CD14-positive monocyte (primary cell): ENCODE data around the gene CORT. TPM values are rescaled to one million over a fixed set of nuclear protein-coding genes. Genes with fewer than 3 reads are reported as not detected.
A peak's percentile ranks its signal among the peaks of the same experiment; 100 is the strongest.

Experiments used
- DNase-seq, 3 donors: peaks; one replicate each; pipeline ENCODE4 v3.0.0-alpha.2; 2011 to 2022
- H2AFZ ChIP-seq: 2 replicates; pipeline ENCODE4 v1.6.0; 2012; ENCODE audit warnings: mild to moderate bottlenecking, low read depth, low read length, inconsistent platforms; ENCODE audit not compliant: insufficient read depth, poor library complexity, severe bottlenecking
- H3K27ac ChIP-seq, 2 donors: 1 replicate in 1 of 2; 2 replicates in 1 of 2; pipeline ENCODE4 v1.5.1; 2012 to 2013; ENCODE audit warnings: low read length in 2 of 2, control low read depth in 1 of 2, inconsistent platforms in 1 of 2, low read depth in 1 of 2, mild to moderate bottlenecking in 1 of 2
- H3K27me3 ChIP-seq, 2 donors: one replicate each; pipeline versions ENCODE4 v1.6.0 to v1.6.1; 2011 to 2013; ENCODE audit warnings: low read length in 2 of 2; ENCODE audit not compliant: control insufficient read depth in 2 of 2, insufficient read depth in 2 of 2
- H3K36me3 ChIP-seq, 2 donors: replicated peaks in 1 of 2; 1 replicate in 1 of 2; 2 replicates in 1 of 2; pipeline versions ENCODE4 v1.5.1 to v1.6.1; 2012 to 2013; ENCODE audit warnings: low read length in 2 of 2, control low read depth in 1 of 2, inconsistent platforms in 1 of 2, mild to moderate bottlenecking in 1 of 2; ENCODE audit not compliant: insufficient read depth in 2 of 2, control insufficient read depth in 1 of 2
- H3K4me1 ChIP-seq, 2 donors: 1 replicate in 1 of 2; 2 replicates in 1 of 2; pipeline versions ENCODE4 v1.5.1 to v1.6.1; 2012 to 2013; ENCODE audit warnings: low read length in 2 of 2, control low read depth in 1 of 2, inconsistent platforms in 1 of 2, mild to moderate bottlenecking in 1 of 2, moderate library complexity in 1 of 2; ENCODE audit not compliant: insufficient read depth in 2 of 2, control insufficient read depth in 1 of 2
- H3K4me2 ChIP-seq: replicated peaks from 2 replicates; pipeline ENCODE3; 2012; ENCODE audit warnings: low read length, moderate library complexity, mild to moderate bottlenecking; ENCODE audit not compliant: poor library complexity, severe bottlenecking; ENCODE audit errors: extremely low read depth
- H3K4me3 ChIP-seq, 3 experiments: fragments of 200-600 bp in 1 of 3; sonication (generic) in 1 of 3; replicated peaks in 1 of 3; 1 replicate in 2 of 3; 2 replicates in 1 of 3; pipeline ENCODE4 v1.5.1; 2011 to 2013; ENCODE audit warnings: low read length in 3 of 3, mild to moderate bottlenecking in 3 of 3, control low read depth in 2 of 3, low read depth in 2 of 3, inconsistent platforms in 1 of 3, moderate library complexity in 1 of 3
- H3K79me2 ChIP-seq: 2 replicates; pipeline ENCODE4 v1.6.0; 2012; ENCODE audit warnings: mild to moderate bottlenecking, control low read depth, inconsistent platforms, low read length, moderate library complexity; ENCODE audit not compliant: insufficient read depth
- H3K9ac ChIP-seq: 2 replicates; pipeline ENCODE4 v1.6.0; 2017; ENCODE audit warnings: low read length, mild to moderate bottlenecking; ENCODE audit not compliant: insufficient read depth, poor library complexity, severe bottlenecking
- H3K9me3 ChIP-seq, 2 donors: replicated peaks in 1 of 2; 1 replicate in 1 of 2; 2 replicates in 1 of 2; pipeline versions ENCODE4 v1.5.1 to v1.6.1; 2012 to 2013; ENCODE audit warnings: low read length in 2 of 2, control low read depth in 1 of 2; ENCODE audit not compliant: control insufficient read depth in 1 of 2, insufficient read depth in 1 of 2
- H4K20me1 ChIP-seq: 2 replicates; pipeline ENCODE4 v1.6.0; 2012; ENCODE audit warnings: mild to moderate bottlenecking, low read length, control low read depth, moderate library complexity; ENCODE audit not compliant: insufficient read depth
- H3K27ac Mint-ChIP-seq, 7 donors: one replicate each; pipeline ENCODE4 v1.8.0; 2020; ENCODE audit warnings: mild to moderate bottlenecking in 7 of 7, mixed read lengths in 7 of 7, moderate library complexity in 6 of 7, inconsistent platforms in 2 of 7
- H3K27me3 Mint-ChIP-seq, 3 donors: one replicate each; pipeline ENCODE4 v1.8.0; 2021 to 2022; ENCODE audit warnings: low read depth in 3 of 3, mild to moderate bottlenecking in 3 of 3, mixed read lengths in 3 of 3, moderate library complexity in 3 of 3, inconsistent platforms in 1 of 3
- H3K36me3 Mint-ChIP-seq, 2 donors: one replicate each; pipeline ENCODE4 v1.8.0; 2020; ENCODE audit warnings: mixed read lengths in 2 of 2, inconsistent platforms in 1 of 2, mild to moderate bottlenecking in 1 of 2
- H3K4me1 Mint-ChIP-seq: one replicate; pipeline ENCODE4 v1.8.0; 2020; ENCODE audit warnings: mild to moderate bottlenecking, mixed read lengths
- H3K4me3 Mint-ChIP-seq, 2 donors: one replicate each; pipeline ENCODE4 v1.8.0; 2020; ENCODE audit warnings: mild to moderate bottlenecking in 2 of 2, mixed read lengths in 2 of 2, moderate library complexity in 1 of 2
- H3K9me3 Mint-ChIP-seq, 7 donors: one replicate each; pipeline ENCODE4 v1.8.0; 2020 to 2022; ENCODE audit warnings: mixed read lengths in 7 of 7, mild to moderate bottlenecking in 6 of 7, moderate library complexity in 6 of 7, inconsistent platforms in 2 of 7
- CTCF ChIP-seq: fragments of 200-600 bp; IDR thresholded peaks from one replicate; pipeline ENCODE4 v1.8.0; 2022; ENCODE audit warnings: antibody characterized with exemption, mild to moderate bottlenecking
- WGBS: methylation state at CpG from one replicate; pipeline ENCODE4 v1.1.5; 2013; ENCODE audit warnings: missing lambda C conversion rate; ENCODE audit not compliant: insufficient coverage; 5-methylcytosine and 5-hydroxymethylcytosine counted together
- intact Hi-C, 2 donors: fragments of 100-400 bp; cut with micrococcal nuclease; formaldehyde crosslinking; loops; one replicate each; pipeline versions ENCODE4 v1.15.0 to v1.15.1; 2023
- polyA plus RNA-seq, 3 donors: library from polyadenylated mRNA; depleted of rRNA in 1 of 3; unstranded in 2 of 3; stranded (reverse) in 1 of 3; fragments of 300-500 nt in 2 of 3; fragments of >200 nt in 1 of 3; fragmentation: Illumina TruSeq in 2 of 3; gene quantifications; 1 replicate in 2 of 3; 2 replicates in 1 of 3; pipeline ENCODE4 v1.2.3, GENCODE V29; 2012 to 2021

The CORT gene
- polyA plus RNA-seq, 3 donors: not detected

DNA sequence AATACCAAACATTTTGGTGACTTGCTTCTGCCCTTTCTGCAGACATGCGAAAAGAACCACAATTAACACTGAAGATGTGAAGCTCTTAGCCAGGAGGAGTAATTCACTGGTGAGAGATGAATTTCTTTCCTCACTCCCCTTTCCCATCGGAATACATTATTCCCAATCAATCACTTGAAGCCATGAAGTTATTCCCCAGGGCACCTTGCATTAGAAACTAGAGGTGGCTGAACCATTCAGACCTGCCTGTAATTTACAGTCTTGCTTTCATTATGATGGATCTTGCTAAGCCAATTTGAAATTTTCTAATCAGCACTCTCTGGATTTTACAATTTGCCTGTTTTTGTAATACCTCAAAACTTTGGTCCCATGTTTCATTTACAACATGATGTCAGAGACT lies 9.5 kb upstream of the CORT start:
- no peaks in the 10 kb centered on the region for H3K4me1 ChIP-seq
- H3K4me1 Mint-ChIP-seq: no peaks in the 10 kb centered on the region
- WGBS: no CpG with 5 or more reads among the region's 2 CpGs
- peaks cover 0 to 2% (median 0%) of the 10 kb centered on the region in 3 donors for H3K27me3 Mint-ChIP-seq
- no peaks in the 10 kb centered on the region for H3K27me3 ChIP-seq
- no peak for TF ChIP-seq CTCF
- H3K79me2 ChIP-seq: no peaks in the 10 kb centered on the region
- no peak overlapping the region for H3K4me3 ChIP-seq
- no peaks in the 10 kb centered on the region for H3K9me3 Mint-ChIP-seq
- intact Hi-C loops: no loop called here
- no peak overlapping the region for H3K9ac ChIP-seq
- no peaks in the 10 kb centered on the region for H3K36me3 ChIP-seq
- H3K36me3 Mint-ChIP-seq: peaks cover 3 to 13% of the 10 kb centered on the region in 2 donors
- H2AFZ ChIP-seq: no peak overlapping the region
- H3K27ac Mint-ChIP-seq: peak overlapping the region in 1 of 7 donors; percentile 42
- no peak overlapping the region for H3K4me2 ChIP-seq
- no peak overlapping the region for H3K27ac ChIP-seq
- no peak for DNase-seq
- no peaks in the 10 kb centered on the region for H4K20me1 ChIP-seq
- no peaks in the 10 kb centered on the region for H3K9me3 ChIP-seq
- H3K4me3 Mint-ChIP-seq: no peak overlapping the region

GRCh38 chr1:10440794-10441193 lies 9.0 kb upstream of the CORT start:
- Histone ChIP-seq H3K36me3 (no peaks in the 10 kb centered on the region), H3K9me3 (no peaks in the 10 kb centered on the region), H4K20me1 (no peaks in the 10 kb centered on the region), H3K4me1 (no peaks in the 10 kb centered on the region), H3K27me3 (no peaks in the 10 kb centered on the region), H3K4me2 (no peak overlapping the region), H3K79me2 (no peaks in the 10 kb centered on the region), H3K9ac (no peak overlapping the region), H3K4me3 (no peak overlapping the region), H2AFZ (no peak overlapping the region), H3K27ac (no peak overlapping the region)
- no peaks in the 10 kb centered on the region for H3K4me1 Mint-ChIP-seq
- H3K36me3 Mint-ChIP-seq: peaks cover 3 to 13% of the 10 kb centered on the region in 2 donors
- H3K27ac Mint-ChIP-seq: no peak overlapping the region
- DNase-seq: no peak
- intact Hi-C loops: no loop called here
- H3K9me3 Mint-ChIP-seq: no peaks in the 10 kb centered on the region
- peaks cover 0 to 2% (median 0%) of the 10 kb centered on the region in 3 donors for H3K27me3 Mint-ChIP-seq
- H3K4me3 Mint-ChIP-seq: no peak overlapping the region
- WGBS: 93% methylated on average over 3 of the region's 5 CpGs
- TF ChIP-seq CTCF: no peak
